HUDEP-2 (cell line): ENCODE data around the gene TBXA2R.

Source experiments
- DNase-seq, 76 experiments: peaks; one replicate each; lab custom pipeline; 2025; ENCODE audit not compliant: unreplicated experiment in 76 of 76; lab: John Stamatoyannopoulos, UW

TBXA2R gene

DNA sequence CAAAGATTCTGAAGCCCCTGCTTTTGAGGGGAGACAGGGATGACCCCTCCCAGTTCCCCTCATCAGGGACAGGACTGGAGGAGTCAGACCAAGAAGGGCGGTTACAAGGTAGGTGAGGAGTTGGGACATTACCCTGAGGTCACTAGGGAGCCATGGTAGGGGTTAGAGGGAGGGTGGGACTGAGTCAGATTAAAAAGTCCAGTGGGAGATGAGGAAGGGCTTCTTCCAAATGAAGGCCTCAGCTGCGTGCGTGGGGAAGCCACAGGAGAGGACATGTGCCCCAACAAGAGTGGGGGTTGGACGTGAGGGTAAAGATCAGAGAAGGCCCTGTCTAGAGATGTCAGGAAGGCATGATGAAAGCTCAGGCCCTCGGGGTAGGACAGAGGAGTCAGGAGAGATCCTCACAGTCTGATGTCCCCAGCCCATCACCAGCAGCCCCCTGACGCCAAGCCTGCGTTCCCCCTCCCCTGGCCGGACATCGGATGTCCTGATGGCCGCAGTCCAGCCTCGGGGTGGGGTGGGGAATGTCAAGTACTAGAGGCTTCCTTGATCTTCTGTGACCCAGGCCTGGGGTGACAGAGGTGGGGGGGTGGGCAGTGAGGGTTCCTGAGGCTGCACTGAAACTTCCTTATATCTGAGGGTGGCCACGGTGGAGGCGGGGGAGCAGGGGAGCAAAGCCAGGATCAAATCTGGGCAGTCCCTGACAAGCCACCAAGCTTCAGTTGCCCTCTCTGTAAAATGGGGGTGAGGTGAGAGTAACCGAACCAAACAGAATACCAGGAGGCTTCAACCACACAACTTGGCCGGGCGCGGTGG, 42.8 kb downstream of the TBXA2R start:
- no peak for DNase-seq

DNA sequence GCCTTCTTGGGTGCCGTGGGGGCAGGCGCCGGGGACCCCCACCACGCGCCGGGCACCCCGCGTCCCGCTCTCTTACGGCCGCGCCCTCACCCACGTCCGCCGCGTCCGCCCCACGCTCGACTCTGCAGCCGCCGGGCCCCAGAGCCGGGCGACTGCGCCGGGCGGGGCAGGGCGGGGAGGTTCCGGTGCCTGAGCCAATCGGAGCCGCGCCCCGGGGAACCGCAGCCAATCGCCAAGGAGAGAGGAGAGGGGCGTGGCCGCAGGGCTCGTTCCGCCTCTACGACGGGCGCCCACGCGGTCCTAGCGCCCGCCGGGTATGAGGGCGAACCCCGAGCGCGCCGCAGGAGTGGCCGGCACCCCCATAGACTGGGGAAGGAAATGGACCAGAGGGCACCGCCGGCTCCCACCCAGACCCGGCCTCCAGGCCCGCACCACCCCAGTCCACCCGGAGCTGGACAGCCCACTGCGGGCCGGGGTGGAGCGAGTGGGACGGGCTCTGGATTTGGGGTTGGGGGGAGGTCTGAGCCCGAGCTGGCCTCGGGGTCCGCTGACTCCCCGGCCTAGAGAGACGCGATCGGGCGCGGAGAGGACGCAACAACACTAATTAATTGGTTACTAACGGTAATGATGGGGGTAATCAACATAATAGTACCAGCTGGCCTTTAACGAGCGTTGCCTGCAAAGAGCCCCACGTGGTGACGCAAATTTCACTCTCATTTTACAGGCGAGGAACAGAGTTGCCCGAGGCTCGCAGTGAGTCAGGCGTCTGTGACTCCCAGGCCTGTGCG, 49.0 kb downstream of the TBXA2R start, which contains the start of gene MFSD12:
TSS of gene MFSD12 (minus strand) at position 126 of the 788 bp plus-strand sequence. CDS start 183 bp downstream, outside the sequence.
- peak in 74 of 76 experiments; percentile 35 to 97 (median 92) for DNase-seq

- DNase-seq = peak in 29 of 76 experiments; percentile 7 to 55 (median 35)
Observed at GRCh38 chr19:3556978-3557460, 49.7 kb downstream of the TBXA2R start.

DNA sequence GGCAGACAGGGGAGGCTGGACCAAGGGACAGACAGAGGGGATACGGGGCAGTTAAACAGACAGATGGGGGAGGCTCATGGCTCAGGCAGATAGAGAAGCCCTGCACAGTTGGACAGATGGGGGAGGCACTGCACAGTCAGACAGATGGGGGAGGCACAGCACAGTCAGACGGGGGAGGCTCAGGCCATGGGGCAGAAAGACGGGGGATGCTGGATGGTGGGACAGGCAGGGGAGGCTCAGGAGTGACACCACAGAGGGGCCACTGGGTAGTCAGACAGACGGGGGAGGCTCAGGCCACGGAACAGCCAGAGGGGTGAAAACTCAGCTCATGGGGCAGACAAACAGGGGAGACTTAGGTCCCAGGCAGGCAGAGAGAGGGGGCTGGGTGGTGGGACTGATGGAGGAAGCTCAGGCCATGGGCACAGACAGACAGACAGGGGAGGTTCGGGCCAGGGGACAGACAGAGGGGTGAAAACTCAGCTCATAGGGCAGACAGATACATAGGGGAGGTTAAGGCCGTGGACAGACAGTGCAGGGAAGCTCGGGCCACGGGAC, 50.2 kb downstream of the TBXA2R start:
- DNase-seq = peak in 9 of 76 experiments; percentile 19 to 55 (median 34)

GRCh38 chr19:3555653-3556422, 50.8 kb downstream of the TBXA2R start:
- DNase-seq = peak in 13 of 76 experiments; percentile 8 to 63 (median 33)

- no peak for DNase-seq
Observed at GRCh38 chr19:3554254-3555083, 52.2 kb downstream of the TBXA2R start.

DNA sequence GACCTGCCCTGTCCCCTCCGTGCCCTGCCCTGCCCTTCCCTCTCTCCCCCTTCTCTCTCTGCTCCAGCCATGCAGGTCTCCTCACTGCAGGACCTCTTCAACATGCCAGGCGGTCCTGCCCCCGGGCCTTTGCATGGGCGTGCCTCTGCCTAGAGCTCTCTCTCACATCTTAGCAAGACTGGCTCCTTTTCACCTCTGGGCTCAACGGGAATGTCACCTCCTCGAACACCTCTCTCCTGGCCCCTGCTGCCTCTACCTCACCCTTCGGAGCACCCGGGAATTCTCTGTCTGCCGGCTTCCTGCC, 54.9 kb downstream of the TBXA2R start:
- DNase-seq = no peak

DNA sequence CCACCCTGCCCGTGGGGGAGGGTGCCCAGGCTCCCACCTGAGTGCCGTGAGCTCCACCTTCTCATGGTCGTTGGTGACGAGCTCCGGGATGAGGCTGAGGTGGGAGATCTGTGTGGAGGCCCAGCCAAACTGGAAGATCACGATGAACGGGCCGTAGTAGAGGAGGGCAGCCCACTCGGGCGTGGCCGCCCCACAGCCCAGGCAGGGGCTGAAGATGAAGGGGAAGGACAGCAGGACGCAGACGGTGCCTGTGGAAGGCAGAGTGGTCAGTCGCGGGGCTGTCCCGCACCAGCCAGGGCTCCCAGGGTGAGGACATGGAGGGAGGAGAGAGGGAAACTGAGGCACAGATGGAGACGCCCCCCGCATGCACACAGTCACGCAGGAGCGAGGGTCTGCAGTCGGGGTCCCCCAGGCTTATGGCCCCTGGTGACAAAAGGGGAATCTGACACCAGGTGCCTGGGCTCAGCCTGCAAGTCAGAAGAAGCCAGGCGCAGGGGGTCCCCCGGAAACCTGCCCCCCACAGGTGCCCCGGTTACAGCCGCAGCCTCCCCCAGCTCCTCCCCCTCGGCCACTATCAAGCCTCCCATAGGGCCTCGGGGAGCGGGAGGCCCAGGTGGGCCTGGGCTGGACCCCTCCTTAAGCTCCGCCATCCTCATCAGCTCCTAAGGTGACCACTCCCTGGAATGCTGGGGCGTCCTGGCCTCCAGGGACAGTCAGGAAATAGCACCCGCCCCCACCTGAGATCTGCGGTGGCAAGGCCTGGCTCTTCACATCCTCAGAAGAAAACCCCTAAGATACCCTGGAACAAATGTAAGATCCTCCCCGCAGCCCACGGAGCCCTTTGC, 55.5 kb downstream of the TBXA2R start:
- no peak for DNase-seq

GRCh38 chr19:3549816-3550215, 56.9 kb downstream of the TBXA2R start:
- no peak for DNase-seq

GRCh38 chr19:3548606-3549005, 58.1 kb downstream of the TBXA2R start:
- DNase-seq = no peak

DNA sequence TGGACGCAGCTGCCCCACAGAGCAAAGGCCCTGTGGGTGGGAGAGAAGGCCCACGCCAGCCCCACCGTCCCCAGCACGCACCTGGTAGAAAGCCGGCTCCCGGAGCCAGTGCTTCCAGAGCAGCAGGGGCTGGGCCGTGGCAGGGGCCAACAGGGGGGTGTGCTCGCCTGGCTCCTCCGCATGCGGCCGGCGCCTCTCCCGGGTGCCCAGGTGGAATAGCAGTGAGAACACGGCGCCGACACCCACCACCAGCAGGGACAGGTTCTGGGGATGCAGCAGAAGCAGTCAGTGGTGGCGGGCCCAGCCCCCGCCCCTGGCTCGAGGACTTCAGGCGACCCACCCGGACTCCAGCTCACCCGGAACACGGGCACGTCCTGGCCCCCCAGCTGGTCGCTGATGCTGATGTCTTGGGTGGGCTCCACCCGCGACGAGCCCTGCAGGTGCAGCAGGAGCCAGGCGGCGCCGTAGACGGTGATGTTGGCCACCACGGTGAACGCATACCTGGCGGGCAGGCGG, 58.9 kb downstream of the TBXA2R start:
- DNase-seq = no peak

DNA sequence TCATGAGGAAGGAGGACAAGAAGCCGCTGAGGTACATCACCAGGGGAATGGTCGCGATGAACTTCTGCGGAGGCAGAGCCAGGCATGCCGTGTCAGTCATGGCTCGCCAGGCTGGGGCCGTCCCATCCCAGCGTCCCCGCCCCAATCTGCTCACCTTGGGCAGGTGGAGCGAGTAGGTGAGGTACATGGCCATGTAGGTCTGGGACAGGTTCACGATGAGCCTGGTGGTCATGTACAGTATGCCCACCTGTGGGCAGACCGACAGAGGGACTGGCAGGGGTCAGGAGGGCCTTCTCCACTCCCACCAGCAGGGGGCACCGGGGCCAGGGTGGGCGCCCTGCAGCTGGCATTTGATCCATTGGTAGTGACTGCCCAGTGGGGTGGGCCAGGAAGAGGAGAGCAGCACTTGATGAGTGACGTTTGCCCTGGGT, 59.4 kb downstream of the TBXA2R start:
- peak in 39 of 76 experiments; percentile 13 to 58 (median 30) for DNase-seq

DNA sequence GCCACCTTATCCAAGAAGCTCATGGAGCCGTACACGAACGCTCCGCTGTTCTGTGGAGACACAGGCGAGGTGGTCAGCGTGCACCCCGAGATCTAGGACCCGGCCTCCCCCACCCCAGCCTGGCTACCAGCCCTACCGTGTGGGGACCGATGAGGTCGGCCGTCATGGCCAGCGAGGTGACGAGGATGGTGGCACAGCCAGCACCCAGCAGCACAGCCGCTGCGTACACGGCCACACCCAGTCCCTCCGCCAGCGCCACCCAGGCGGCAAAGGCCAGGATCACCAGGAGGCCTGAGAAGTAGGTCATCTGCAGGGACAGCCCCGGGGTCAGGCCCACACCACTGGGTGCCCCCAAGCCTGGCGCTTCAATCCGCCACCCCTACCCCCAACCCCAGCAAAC, 60.6 kb downstream of the TBXA2R start:
- no peak for DNase-seq

GRCh38 chr19:3545669-3546034, 61.0 kb downstream of the TBXA2R start:
- no peak for DNase-seq

GRCh38 chr19:3544742-3545668, 61.7 kb downstream of the TBXA2R start:
- peak in 69 of 76 experiments; percentile 8 to 96 (median 71) for DNase-seq
